Thyroid gland (tissue), 4 donors: ENCODE measurements around the gene FOXP3. TPM values are rescaled to one million over a fixed set of nuclear protein-coding genes. Genes with fewer than 3 reads are reported as not detected.

Experiments used
- DNase-seq, 2 donors: peaks; one replicate each; pipeline ENCODE4 v3.0.0-alpha.2; 2019
- H3K27ac ChIP-seq, 3 donors: fragments of 200-600 bp; sonication (generic); 1 replicate in 2 of 3; 2 replicates in 1 of 3; pipeline ENCODE4 v1.5.1; 2016 to 2019; ENCODE audit warnings: mild to moderate bottlenecking in 1 of 3, moderate library complexity in 1 of 3
- H3K27me3 ChIP-seq: fragments of 200-600 bp; sonication (generic); one replicate; pipeline ENCODE4 v1.5.1; 2019
- H3K36me3 ChIP-seq, 2 donors: fragments of 200-600 bp; sonication (generic); one replicate each; pipeline ENCODE4 v1.5.1; 2016 to 2019
- H3K4me1 ChIP-seq, 2 donors: fragments of 200-600 bp; sonication (generic); one replicate each; pipeline ENCODE4 v1.5.1; 2017 to 2019
- H3K4me3 ChIP-seq, 3 donors: fragments of 200-600 bp; sonication (generic); replicated peaks in 1 of 3; 1 replicate in 2 of 3; 2 replicates in 1 of 3; pipeline ENCODE4 v1.5.1; 2016; ENCODE audit warnings: mild to moderate bottlenecking in 1 of 3
- H3K9me3 ChIP-seq: fragments of 200-600 bp; sonication (generic); one replicate; pipeline ENCODE4 v1.5.1; 2017
- POLR2A ChIP-seq, 2 donors: fragments of 450-650 bp; IDR thresholded peaks; one replicate each; pipeline ENCODE4 v1.6.1; 2017; ENCODE audit warnings: antibody characterized with exemption in 2 of 2, mild to moderate bottlenecking in 2 of 2, moderate library complexity in 1 of 2
- WGBS, 2 donors: methylation state at CpG; one replicate each; pipeline ENCODE4 v1.1.5; 2017; 5-methylcytosine and 5-hydroxymethylcytosine counted together
- intact Hi-C: fragments of 100-400 bp; cut with DNase I; formaldehyde crosslinking; loops from one replicate; pipeline ENCODE4 v1.15.1; 2023
- total RNA-seq, 4 donors: library from RNA; depleted of rRNA; stranded (reverse); fragments of >200 nt; gene quantifications; one replicate each; pipeline ENCODE4 v1.2.3, GENCODE V29; 2016
- TF ChIP-seq, protein P1 (sequence below), 6 experiments: fragments of 200-600 bp in 3 of 6; fragments of 450-650 bp in 3 of 6; sonication (generic) in 3 of 6; IDR thresholded peaks; one replicate each; pipeline ENCODE4 v1.5.1; 2016 to 2019; ENCODE audit warnings: antibody characterized with exemption in 6 of 6, mild to moderate bottlenecking in 2 of 6, inconsistent platforms in 1 of 6, moderate library complexity in 1 of 6

Gene FOXP3
- total RNA-seq, 4 donors from 2014 or later: 0.11 to 0.13 TPM; not detected in 2

DNA sequence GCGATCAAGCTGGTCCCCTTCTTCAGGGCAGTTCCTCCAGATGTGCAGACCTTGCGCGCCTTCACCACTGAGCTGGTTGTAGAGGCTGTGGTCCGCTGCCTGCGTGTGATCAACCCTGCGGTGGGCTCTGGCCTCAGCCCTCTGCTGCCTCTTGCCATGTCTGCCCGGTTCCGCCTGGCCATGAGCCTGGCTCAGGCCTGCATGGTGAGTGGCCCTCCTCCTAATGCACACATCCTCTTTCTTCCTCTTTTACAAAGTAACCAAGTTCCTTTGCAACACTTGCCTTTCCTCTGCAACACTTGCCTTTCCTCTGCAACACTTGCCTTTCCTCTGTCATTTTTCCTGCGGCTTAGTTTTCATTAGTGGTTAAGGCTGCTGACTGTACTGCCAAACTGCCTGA is 27.4 kb downstream of the FOXP3 start:
- Histone ChIP-seq H3K9me3 (no peaks in the 10 kb centered on the region), H3K27me3 (no peaks in the 10 kb centered on the region), H3K36me3 (no peaks in the 10 kb centered on the region), H3K4me1 (peaks cover 0 to 3% of the 10 kb centered on the region in 2 donors), H3K4me3 (no peak overlapping the region), H3K27ac (no peak overlapping the region)
- DNase-seq: no peak
- TF ChIP-seq POLR2A (IDR thresholded peaks at IDR 0.05): no peak
- TF ChIP-seq, protein P1, sequence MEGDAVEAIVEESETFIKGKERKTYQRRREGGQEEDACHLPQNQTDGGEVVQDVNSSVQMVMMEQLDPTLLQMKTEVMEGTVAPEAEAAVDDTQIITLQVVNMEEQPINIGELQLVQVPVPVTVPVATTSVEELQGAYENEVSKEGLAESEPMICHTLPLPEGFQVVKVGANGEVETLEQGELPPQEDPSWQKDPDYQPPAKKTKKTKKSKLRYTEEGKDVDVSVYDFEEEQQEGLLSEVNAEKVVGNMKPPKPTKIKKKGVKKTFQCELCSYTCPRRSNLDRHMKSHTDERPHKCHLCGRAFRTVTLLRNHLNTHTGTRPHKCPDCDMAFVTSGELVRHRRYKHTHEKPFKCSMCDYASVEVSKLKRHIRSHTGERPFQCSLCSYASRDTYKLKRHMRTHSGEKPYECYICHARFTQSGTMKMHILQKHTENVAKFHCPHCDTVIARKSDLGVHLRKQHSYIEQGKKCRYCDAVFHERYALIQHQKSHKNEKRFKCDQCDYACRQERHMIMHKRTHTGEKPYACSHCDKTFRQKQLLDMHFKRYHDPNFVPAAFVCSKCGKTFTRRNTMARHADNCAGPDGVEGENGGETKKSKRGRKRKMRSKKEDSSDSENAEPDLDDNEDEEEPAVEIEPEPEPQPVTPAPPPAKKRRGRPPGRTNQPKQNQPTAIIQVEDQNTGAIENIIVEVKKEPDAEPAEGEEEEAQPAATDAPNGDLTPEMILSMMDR (IDR thresholded peaks at IDR 0.05): no peak
- intact Hi-C loops: no loop called here
- WGBS, 2 donors: 85 to 97% methylated on average over 7 to 8 of the region's 9 CpGs

DNA sequence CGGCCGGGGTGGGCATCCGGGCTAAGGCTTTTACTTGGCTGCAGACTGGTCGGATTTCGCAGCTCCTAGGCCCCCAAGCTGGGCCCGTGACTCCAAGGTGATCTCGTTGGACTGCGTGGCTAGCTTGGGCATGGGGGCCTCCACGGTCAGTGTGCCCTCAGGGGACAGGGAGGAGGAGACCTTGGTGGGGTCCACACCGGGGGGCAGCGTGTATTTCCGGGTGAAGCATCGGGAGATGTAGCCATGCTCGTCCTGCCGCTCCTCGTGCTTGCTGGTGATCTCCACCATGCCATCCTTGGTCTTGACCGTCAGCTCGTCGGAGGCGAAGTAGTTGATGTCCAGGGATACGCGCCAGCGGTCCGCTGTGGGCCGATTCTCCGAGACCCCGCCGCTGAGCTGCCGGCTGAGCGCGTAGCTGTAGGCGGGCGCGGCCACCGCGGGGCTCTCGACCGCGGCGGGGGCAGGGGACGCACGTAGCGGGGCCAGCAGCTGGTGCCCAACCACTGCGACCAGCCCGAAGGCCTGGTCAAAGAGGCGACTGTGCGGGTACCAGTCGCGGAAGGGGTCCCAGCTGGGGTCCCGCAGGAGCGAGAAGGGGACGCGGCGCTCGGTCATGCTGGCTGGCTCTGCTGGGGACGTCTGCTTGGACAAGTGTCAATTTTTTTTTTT is 30.5 kb downstream of the FOXP3 start:
- intact Hi-C loops: no loop called here
- 87% methylated on average over 3 of the region's 56 CpGs; no CpG with 5 or more reads in 1 of the 2 donors for WGBS, 2 donors
- H3K4me3 ChIP-seq: no peak overlapping the region

DNA sequence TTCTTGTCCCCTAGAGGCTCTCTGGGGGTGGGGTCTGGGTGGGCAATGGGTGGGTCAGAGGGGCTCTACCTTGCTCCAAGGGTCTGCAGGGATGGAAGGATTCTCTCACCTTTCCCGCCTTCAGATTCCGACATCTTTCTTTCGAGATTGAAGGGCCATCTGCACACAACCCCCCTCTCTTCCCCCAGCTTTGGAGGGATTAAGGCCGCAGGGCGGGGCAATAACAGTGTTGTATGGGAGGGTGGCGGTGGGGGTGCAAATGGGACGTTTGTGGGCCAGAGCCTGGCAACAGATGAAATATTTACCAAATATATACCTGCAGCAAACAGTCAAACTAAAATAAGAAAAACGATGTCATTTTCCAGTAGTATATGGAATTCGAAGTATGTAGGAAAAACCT is 31.3 kb downstream of the FOXP3 start, which contains the start of gene CACNA1F:
Gene CACNA1F, minus strand, starts transcription at position 165 of the 400 bp plus-strand sequence. Its CDS starts 31 bp downstream, at position 134.
- Histone ChIP-seq H3K4me3 (no peak within 1 kb of the TSS), H3K36me3 (no peaks in the 10 kb centered on the region), H3K27ac (no peak within 1 kb of the TSS), H3K4me1 (peaks cover 0 to 3% of the 10 kb centered on the region in 2 donors), H3K9me3 (no peaks in the 10 kb centered on the region), H3K27me3 (no peaks in the 10 kb centered on the region)
- TF ChIP-seq, protein P1 (IDR thresholded peaks at IDR 0.05): no peak
- no peak for TF ChIP-seq POLR2A (IDR thresholded peaks at IDR 0.05)
- intact Hi-C loops: no loop called here
- WGBS, 2 donors: 87 to 89% methylated on average over 9 of the region's 9 CpGs
- DNase-seq: no peak

More for the DNA sequence above, 30.5 kb downstream of the FOXP3 start:
- no peaks in the 10 kb centered on the region for H3K36me3 ChIP-seq
- H3K4me1 ChIP-seq: peaks cover 0 to 3% of the 10 kb centered on the region in 2 donors
- no peak overlapping the region for H3K27ac ChIP-seq
- H3K9me3 ChIP-seq: no peaks in the 10 kb centered on the region
- DNase-seq: no peak
- no peaks in the 10 kb centered on the region for H3K27me3 ChIP-seq
- TF ChIP-seq POLR2A (IDR thresholded peaks at IDR 0.05): no peak
- TF ChIP-seq, protein P1 (IDR thresholded peaks at IDR 0.05): no peak

DNA sequence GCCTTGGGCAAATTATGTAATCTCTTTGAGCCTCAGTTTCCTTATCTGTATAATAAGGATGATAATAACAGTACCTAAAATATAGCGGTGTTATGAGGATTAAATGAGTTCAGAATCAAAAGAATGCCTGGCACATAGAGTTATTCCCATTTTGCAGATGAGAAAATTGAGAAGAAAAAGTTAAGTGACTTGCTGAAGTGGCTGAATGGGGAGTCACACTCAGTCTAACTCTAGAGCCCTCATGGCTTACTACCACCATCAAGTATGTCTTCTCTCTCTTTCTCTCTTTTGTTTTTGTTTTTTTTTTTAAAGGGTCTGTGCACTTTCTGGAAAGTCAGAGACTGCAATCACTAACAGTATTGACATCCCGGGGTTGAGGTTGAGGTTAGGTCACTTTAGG is 32.0 kb downstream of the FOXP3 start:
- 82 to 87% methylated on average over 2 of the region's 2 CpGs for WGBS, 2 donors
- no peak for TF ChIP-seq POLR2A (IDR thresholded peaks at IDR 0.05)
- TF ChIP-seq, protein P1 (IDR thresholded peaks at IDR 0.05): no peak
- Histone ChIP-seq H3K4me3 (no peak overlapping the region), H3K27me3 (no peaks in the 10 kb centered on the region), H3K9me3 (no peaks in the 10 kb centered on the region), H3K27ac (no peak overlapping the region), H3K36me3 (no peaks in the 10 kb centered on the region), H3K4me1 (peaks cover 0 to 3% of the 10 kb centered on the region in 2 donors)
- no peak for DNase-seq
- intact Hi-C loops: no loop called here

DNA sequence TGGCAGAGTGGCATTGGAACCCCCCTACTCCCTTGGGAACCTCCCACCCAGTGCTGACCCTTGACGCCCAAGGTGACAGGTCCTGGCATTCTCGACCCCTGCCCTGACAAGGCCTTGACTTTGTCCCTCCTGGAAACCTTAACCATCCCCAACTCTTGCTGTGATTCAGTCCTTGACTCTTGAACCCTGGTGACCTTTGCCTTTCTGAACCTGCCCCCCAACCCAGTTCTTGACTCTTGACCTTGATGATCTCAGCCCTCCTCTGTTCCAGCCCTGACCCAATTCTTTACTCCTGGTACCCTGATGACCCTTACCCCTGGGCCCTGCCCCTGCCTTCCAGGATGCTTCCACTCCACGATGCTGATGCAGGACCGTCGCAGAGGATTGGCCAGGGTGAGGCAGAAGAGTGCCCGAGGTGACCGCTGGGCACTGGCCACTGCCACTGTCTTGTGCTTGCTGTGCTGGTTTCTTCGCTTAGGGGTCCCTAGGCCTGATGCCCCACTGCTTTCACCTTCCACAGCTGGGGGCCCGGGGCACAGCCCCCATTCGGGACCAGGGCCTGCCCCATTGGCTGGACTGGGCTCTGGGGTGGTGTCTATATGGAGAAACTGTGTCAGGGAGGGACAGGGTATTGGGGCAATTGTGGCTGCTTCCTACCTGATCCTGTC is 33.0 kb downstream of the FOXP3 start:
- 96 to 97% methylated on average over 4 to 9 of the region's 10 CpGs for WGBS, 2 donors
- DNase-seq: no peak
- peaks cover 0 to 3% of the 10 kb centered on the region in 2 donors for H3K4me1 ChIP-seq
- no peak for TF ChIP-seq POLR2A (IDR thresholded peaks at IDR 0.05)
- TF ChIP-seq, protein P1 (IDR thresholded peaks at IDR 0.05): no peak
- no peaks in the 10 kb centered on the region for H3K36me3 ChIP-seq
- no peaks in the 10 kb centered on the region for H3K9me3 ChIP-seq
- H3K27me3 ChIP-seq: no peaks in the 10 kb centered on the region
- intact Hi-C loops: no loop called here
- no peak overlapping the region for H3K4me3 ChIP-seq
- H3K27ac ChIP-seq: no peak overlapping the region
